HFFc6 (cell line): ENCODE results near the gene KCNH5. TPM values are rescaled to one million over a fixed set of nuclear protein-coding genes. Genes with fewer than 3 reads are reported as not detected.

Source experiments
- DNase-seq: peaks from one replicate; pipeline ENCODE4 v3.0.0-alpha.2; 2018
- H3K27ac Mint-ChIP-seq: 2 replicates; pipeline ENCODE4 v1.8.0; 2020; ENCODE audit warnings: mild to moderate bottlenecking, mixed read lengths
- H3K27me3 Mint-ChIP-seq: 2 replicates; pipeline ENCODE4 v1.8.0; 2021; ENCODE audit warnings: mild to moderate bottlenecking, moderate library complexity, mixed read lengths; ENCODE audit not compliant: insufficient read depth
- H3K36me3 Mint-ChIP-seq: 2 replicates; pipeline ENCODE4 v1.8.0; 2021; ENCODE audit warnings: low read depth, mixed read lengths
- H3K4me1 Mint-ChIP-seq: 2 replicates; pipeline ENCODE4 v1.8.0; 2020; ENCODE audit warnings: low read depth, mixed read lengths
- H3K4me3 Mint-ChIP-seq: 2 replicates; pipeline ENCODE4 v1.8.0; 2020; ENCODE audit warnings: mild to moderate bottlenecking, moderate library complexity, mixed read lengths
- H3K9me3 Mint-ChIP-seq: 2 replicates; pipeline ENCODE4 v1.8.0; 2020; ENCODE audit warnings: mild to moderate bottlenecking, mixed read lengths
- CTCF ChIP-seq: fragments of 200-600 bp; sonication (generic); IDR thresholded peaks from 2 replicates; pipeline ENCODE4 v1.5.0; 2021; ENCODE audit warnings: antibody characterized with exemption, mild to moderate bottlenecking
- total RNA-seq, 6 experiments: library from RNA; stranded (reverse); fragmentation: NEBNext Ultra II Directional; extraction: Animal tissue kit (Norgen Biotek cat#: 25700); gene quantifications; 2 replicates in 1 of 6; 3 replicates in 5 of 6; pipeline ENCODE4 v1.2.3, GENCODE V29; 2021

KCNH5 gene
- total RNA-seq, 6 experiments from 2014 or later = not detected

DNA sequence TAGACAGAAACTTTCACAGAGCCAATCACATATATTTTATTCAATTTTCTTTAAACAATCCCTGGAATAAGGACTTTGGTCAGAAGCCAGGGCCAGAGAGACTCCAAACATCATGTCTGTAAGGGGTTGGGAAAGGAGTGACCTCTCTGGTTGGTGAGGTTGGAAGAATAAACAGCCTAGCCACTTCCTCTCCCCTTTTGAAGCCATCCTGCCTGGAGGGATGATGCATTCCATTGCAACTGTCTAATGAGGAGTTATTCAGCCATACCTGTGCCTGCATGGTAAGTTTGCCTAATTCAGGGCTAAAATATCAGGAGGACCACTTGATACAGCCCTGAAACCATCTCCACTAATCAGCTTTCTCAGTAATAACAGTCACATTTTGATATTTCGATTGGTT, 299.8 kb downstream of the KCNH5 start:
- Mint-ChIP-seq H3K9me3 (peaks cover 25% of the 10 kb centered on the region), H3K36me3 (no peaks in the 10 kb centered on the region), H3K4me3 (no peak overlapping the region), H3K27me3 (no peaks in the 10 kb centered on the region), H3K4me1 (no peaks in the 10 kb centered on the region), H3K27ac (no peak overlapping the region)
- TF ChIP-seq CTCF = no peak
- no peak for DNase-seq

DNA sequence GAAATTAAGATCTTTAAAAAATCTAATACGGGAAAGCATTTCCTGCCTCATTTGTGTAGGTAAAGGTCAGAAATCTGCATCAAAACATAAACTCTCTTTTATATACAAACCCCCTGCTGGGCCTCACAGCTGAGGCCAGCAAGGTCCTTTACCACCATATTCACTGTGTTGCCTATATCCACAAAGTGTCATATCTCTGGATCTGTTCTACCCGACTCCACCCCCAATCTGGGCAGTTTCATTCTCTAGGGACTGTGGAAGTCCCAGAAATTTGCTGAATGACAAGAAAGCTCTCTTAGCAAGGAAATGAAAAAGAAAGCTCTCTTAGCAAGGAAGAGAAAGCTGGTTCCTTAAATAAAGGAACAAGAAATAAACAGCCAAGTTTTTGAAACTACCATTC, 301.7 kb downstream of the KCNH5 start:
- no peak for DNase-seq
- no peaks in the 10 kb centered on the region for H3K27me3 Mint-ChIP-seq
- no peaks in the 10 kb centered on the region for H3K4me1 Mint-ChIP-seq
- TF ChIP-seq CTCF = no peak
- H3K9me3 Mint-ChIP-seq = peaks cover 31% of the 10 kb centered on the region
- H3K4me3 Mint-ChIP-seq = no peak overlapping the region
- no peak overlapping the region for H3K27ac Mint-ChIP-seq
- no peaks in the 10 kb centered on the region for H3K36me3 Mint-ChIP-seq

- H3K9me3 Mint-ChIP-seq = peaks cover 29% of the 10 kb centered on the region
- H3K36me3 Mint-ChIP-seq = no peaks in the 10 kb centered on the region
- no peaks in the 10 kb centered on the region for H3K27me3 Mint-ChIP-seq
- no peaks in the 10 kb centered on the region for H3K4me1 Mint-ChIP-seq
- H3K27ac Mint-ChIP-seq = no peak overlapping the region
- TF ChIP-seq CTCF = no peak
- H3K4me3 Mint-ChIP-seq = no peak overlapping the region
- no peak for DNase-seq
Measured at GRCh38 chr14:62743118-62743517, 302.1 kb downstream of the KCNH5 start.

DNA sequence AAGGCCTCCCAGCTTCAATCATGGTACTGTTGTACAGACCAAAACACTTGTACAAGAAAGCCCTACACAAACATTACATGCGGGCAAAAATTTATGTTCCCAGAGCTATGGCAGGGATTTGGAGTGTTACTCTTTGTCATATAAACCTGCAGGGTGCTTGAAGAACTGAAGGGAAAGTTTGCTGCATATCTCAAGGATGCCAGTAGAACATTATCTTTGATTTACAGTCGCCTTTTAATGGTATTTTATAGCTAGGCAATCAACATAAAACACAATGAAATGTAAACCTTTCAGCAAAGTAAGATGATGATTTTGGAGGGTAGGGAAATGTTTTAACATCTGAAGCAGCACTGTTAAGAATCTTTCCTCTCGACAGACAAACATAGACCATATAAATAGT, 305.6 kb downstream of the KCNH5 start:
- no peak for TF ChIP-seq CTCF
- Mint-ChIP-seq H3K27me3 (no peaks in the 10 kb centered on the region), H3K27ac (no peak overlapping the region), H3K4me1 (no peaks in the 10 kb centered on the region), H3K36me3 (no peaks in the 10 kb centered on the region), H3K9me3 (peaks cover 23% of the 10 kb centered on the region), H3K4me3 (no peak overlapping the region)
- DNase-seq = no peak

DNA sequence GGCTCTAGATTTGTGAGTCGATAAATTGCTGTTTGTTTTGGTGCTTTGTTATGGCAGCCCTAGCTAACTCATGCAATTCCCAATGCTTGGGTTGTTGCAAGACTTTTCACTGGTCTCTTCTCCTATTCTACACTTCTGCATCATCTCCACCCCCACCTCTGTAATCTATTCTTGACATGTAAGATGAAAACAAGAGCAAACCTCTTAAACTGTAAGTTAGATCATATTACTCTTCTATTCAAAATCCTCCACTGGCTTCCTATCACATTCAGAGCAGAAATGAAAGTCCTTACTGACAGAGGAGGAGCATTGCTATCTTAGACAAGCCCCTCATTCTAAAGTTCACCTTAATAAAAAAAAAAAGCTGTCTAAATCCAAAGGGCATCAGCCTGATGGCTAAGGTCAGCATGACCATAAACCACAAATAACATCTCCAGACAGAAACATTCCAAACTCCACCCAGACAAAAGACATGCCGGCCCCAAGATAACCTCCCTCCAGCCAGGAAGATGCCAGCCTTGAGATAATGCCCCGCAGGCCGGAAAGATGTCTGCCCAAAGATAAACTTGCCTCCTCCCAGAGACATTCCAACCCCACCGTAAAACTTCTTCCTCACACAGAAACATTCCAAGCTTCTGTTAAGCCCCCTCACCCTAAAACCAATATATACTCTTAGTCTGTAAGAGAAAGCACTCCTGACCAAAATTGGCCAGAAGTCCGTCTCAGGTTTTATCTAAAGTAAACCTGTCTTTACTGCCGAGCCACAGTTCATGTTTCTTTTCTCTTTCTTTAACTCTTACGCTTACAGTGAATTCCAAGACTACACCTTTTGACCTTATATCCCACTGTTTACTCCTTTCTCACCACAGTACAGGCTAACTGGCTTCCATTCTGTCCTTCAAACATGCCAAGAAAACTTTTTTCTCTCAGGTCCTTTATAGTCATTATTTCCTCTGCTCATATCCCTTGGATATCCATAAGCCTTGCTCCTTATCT, 308.9 kb downstream of the KCNH5 start:
- H3K36me3 Mint-ChIP-seq = no peaks in the 10 kb centered on the region
- H3K27ac Mint-ChIP-seq = no peak overlapping the region
- no peak for TF ChIP-seq CTCF
- H3K4me1 Mint-ChIP-seq = no peaks in the 10 kb centered on the region
- no peaks in the 10 kb centered on the region for H3K27me3 Mint-ChIP-seq
- H3K9me3 Mint-ChIP-seq = peaks cover 22% of the 10 kb centered on the region
- DNase-seq = no peak
- no peak overlapping the region for H3K4me3 Mint-ChIP-seq
